ENCODE measurements around the gene GALNT9.

DNA sequence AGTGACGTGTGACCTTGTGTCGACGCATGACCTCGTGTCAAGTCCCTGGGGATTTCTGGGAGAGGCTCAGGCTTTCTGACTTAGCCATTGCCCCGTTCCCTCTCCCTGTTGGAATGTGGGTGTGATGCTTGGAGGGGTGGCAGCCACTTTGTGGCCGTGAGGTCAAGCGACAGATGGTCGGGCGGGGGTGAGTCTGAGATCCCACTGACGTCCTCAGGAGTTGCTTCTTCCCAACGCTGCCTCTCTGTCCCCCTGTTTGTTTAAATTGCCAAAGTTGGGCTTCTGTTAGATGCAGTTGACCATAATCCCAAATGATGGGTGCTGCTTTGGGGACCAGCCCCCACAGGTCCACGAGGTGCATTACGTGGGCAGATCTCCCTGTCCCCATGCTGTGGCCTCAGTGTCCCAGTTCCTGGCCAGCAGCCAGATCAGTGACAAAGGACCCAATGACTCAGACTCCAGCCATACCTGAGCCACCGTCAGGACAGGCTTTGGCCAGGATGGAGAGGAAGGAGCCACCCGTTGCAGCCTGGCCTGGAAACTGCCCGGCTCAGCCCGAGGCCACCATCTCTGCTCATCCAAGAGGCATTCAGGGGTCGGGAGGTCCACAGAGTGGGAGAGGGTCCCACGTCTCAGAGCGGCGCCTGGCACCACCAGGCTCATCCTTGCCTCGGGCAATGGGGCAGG, 34.4 kb upstream of the GALNT9 start:
- TF ChIP-seq, protein P1, sequence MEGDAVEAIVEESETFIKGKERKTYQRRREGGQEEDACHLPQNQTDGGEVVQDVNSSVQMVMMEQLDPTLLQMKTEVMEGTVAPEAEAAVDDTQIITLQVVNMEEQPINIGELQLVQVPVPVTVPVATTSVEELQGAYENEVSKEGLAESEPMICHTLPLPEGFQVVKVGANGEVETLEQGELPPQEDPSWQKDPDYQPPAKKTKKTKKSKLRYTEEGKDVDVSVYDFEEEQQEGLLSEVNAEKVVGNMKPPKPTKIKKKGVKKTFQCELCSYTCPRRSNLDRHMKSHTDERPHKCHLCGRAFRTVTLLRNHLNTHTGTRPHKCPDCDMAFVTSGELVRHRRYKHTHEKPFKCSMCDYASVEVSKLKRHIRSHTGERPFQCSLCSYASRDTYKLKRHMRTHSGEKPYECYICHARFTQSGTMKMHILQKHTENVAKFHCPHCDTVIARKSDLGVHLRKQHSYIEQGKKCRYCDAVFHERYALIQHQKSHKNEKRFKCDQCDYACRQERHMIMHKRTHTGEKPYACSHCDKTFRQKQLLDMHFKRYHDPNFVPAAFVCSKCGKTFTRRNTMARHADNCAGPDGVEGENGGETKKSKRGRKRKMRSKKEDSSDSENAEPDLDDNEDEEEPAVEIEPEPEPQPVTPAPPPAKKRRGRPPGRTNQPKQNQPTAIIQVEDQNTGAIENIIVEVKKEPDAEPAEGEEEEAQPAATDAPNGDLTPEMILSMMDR (IDR thresholded peaks at IDR 0.05; ENCODE audit: low read depth, low read length), result no peak
- no peak for TF ChIP-seq EZH2phosphoT487 (IDR thresholded peaks at IDR 0.05; ENCODE audit: low read depth)

All from OCI-LY3 (cell line).